ENCODE results near the gene POLD3. TPM values are rescaled to one million over a fixed set of nuclear protein-coding genes. Genes with fewer than 3 reads are reported as not detected.

POLD3 gene
- total RNA-seq, 2 donors from 2014 or later = 4.6 to 7.0 TPM

- H3K27ac ChIP-seq = no peak overlapping the region
- TF ChIP-seq CTCF (IDR thresholded peaks at IDR 0.05) = no peak
- H3K27me3 ChIP-seq = no peaks in the 10 kb centered on the region
- no peaks in the 10 kb centered on the region for H3K36me3 ChIP-seq
- no peak overlapping the region for H3K4me3 ChIP-seq
- DNase-seq (ENCODE audit: low spot score) = no peak
- H3K4me1 ChIP-seq = no peaks in the 10 kb centered on the region
- H3K9me3 ChIP-seq = peaks cover 0 to 5% of the 10 kb centered on the region in 2 donors
Measured at GRCh38 chr11:74662487-74663103, 70.2 kb downstream of the POLD3 start.

GRCh38 chr11:74663315-74663714 is 70.9 kb downstream of the POLD3 start:
- Histone ChIP-seq H3K9me3 (peaks cover 0 to 5% of the 10 kb centered on the region in 2 donors), H3K4me1 (no peaks in the 10 kb centered on the region), H3K4me3 (no peak overlapping the region), H3K27me3 (no peaks in the 10 kb centered on the region), H3K27ac (no peak overlapping the region), H3K36me3 (no peaks in the 10 kb centered on the region)
- TF ChIP-seq CTCF (IDR thresholded peaks at IDR 0.05) = no peak
- no peak for DNase-seq (ENCODE audit: low spot score)

GRCh38 chr11:74669211-74670160 is 77.1 kb downstream of the POLD3 start:
- H3K9me3 ChIP-seq = no peaks in the 10 kb centered on the region
- peaks cover 0 to 19% of the 10 kb centered on the region in 2 donors for H3K4me1 ChIP-seq
- H3K36me3 ChIP-seq = no peaks in the 10 kb centered on the region
- TF ChIP-seq CTCF (IDR thresholded peaks at IDR 0.05) = no peak
- no peak overlapping the region for H3K4me3 ChIP-seq
- no peak overlapping the region for H3K27ac ChIP-seq
- no peaks in the 10 kb centered on the region for H3K27me3 ChIP-seq
- no peak for DNase-seq (ENCODE audit: low spot score)

- DNase-seq (ENCODE audit: low spot score) = no peak
- Histone ChIP-seq H3K27me3 (no peaks in the 10 kb centered on the region), H3K4me1 (peaks cover 0 to 19% of the 10 kb centered on the region in 2 donors), H3K36me3 (no peaks in the 10 kb centered on the region), H3K9me3 (no peaks in the 10 kb centered on the region), H3K4me3 (no peak overlapping the region), H3K27ac (no peak overlapping the region)
- no peak for TF ChIP-seq CTCF (IDR thresholded peaks at IDR 0.05)
Measured at GRCh38 chr11:74670171-74670570, 77.8 kb downstream of the POLD3 start.

GRCh38 chr11:74671520-74672196 is 79.3 kb downstream of the POLD3 start:
- DNase-seq (ENCODE audit: low spot score) = no peak
- Histone ChIP-seq H3K4me1 (peaks cover 0 to 19% of the 10 kb centered on the region in 2 donors), H3K27me3 (no peaks in the 10 kb centered on the region), H3K9me3 (no peaks in the 10 kb centered on the region), H3K27ac (peak overlapping the region in 1 of 2 donors; percentile 75), H3K4me3 (no peak overlapping the region), H3K36me3 (no peaks in the 10 kb centered on the region)
- no peak for TF ChIP-seq CTCF (IDR thresholded peaks at IDR 0.05)
